NCI-H2107 treated with DMSO at 0.1 percent for 48 hours (cell line): Measurements from ENCODE around the gene IRAK2.
"Not testable (repeated sequence)": the region's sequence is repeated elsewhere in the genome, so short reads cannot be mapped to it uniquely, and the experiment has no call there.

Experiments
- DNase-seq: peaks from one replicate; lab custom pipeline; 2025; ENCODE audit not compliant: unreplicated experiment; lab: John Stamatoyannopoulos, UW

The IRAK2 gene

GRCh38 chr3:10160346-10160745, 4.4 kb upstream of the IRAK2 start:
- DNase-seq = no peak

DNA sequence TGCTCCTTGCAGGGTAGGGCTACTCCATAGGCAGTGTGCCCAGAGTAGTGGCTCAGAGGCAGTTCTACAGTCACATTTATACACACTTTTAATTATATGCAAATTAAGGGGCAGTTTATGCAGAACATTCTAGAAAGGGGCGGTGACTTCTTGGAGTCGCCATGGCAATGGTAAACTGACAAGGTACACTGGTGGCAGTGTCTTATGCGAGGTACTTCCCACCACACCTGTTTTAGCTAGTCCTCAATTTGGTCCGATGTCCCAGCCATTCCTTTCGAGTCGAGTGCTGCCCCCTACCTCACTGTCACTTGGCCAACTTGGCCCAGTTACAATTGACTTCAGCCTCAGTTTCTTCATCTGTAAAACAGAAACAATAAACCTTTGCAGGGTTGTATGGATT, 3.8 kb upstream of the IRAK2 start:
- DNase-seq = no peak

DNA sequence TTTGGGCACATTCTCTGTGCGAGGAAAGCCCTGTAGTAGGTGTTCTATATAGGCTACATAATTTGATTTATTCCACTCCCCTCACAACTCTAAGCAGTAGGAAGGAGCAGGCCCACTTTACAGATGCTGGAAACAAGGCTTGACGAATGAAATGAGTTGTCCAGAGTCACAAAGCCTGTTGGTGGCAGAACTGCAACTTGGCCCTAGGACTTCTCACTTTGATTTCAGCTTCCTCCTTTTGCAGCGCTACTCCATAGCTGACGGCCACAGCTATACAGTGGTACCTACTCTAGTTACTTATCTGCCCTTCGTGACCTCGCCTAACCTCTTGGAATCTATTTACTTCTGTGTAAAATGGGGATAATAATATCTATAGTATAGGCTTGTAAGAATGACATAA, 2.5 kb upstream of the IRAK2 start:
- no peak for DNase-seq

DNA sequence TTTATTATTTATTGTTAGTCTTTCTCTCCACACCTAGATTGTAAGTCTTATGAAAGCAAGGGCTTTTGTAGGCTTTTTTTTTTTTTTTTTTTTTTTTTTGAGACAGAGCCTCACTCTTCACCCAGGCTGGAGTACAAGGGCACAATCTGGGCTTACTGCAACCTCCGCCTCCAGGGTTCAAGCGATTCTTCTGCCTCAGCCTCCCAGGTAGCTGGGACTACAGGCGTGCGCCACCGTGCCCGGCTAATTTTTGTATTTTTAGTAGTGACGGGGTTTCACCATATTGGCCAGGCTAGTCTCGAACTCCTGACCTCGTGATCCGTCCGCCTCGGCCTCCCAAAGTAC, 546 bp upstream of the IRAK2 start:
- DNase-seq = not testable (repeated sequence)

DNA sequence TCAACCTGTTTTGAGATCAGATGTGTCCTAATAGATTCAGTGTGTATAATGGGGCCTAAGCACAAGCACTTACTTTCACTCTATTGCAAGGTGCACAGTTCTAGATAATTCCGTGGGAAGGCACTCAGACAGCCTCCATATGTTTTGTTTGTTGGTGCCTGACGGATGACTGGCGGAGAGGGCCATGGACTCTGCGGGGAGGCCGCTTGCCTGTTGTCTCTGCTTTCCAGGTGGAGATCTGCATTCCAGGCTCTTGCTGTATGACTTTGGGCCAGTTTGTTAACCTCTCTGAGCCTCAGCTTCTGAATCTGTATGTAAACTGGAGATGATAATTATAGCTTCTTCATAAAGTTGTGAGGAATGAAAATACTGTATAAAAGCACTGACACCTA, 1.5 kb downstream of the IRAK2 start:
- no peak for DNase-seq

- DNase-seq = no peak
Observed at GRCh38 chr3:10169000-10169496, 4.3 kb downstream of the IRAK2 start.

DNA sequence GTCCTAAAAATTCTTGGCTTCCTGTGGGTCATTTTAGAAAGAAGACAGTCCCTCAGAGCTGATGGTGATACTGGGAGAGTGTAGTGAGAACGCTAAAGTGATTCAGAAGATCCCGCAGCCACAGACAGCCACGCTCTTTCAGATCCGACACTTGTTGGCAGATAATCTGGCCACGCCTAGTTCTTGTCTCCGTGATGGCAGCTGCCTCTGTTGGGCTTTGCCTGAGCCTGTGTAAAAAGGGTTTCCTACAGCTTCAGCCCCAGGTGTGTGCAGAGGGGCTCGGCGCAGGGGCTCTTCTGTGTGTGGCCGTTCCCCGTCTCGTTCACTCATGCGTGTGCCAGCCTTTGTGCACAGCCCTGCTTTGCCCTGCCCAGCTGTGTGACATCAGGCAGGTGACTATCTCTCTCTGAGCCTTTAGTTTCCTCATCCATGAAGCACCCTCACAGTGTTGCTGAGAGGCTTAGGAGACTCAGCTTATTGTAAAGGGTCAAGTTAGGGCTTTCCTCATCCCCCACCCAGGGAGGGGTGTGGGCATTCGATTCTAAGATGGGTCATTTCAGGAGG, 6.3 kb downstream of the IRAK2 start:
- no peak for DNase-seq

GRCh38 chr3:10173095-10173925, 8.6 kb downstream of the IRAK2 start:
- no peak for DNase-seq

DNA sequence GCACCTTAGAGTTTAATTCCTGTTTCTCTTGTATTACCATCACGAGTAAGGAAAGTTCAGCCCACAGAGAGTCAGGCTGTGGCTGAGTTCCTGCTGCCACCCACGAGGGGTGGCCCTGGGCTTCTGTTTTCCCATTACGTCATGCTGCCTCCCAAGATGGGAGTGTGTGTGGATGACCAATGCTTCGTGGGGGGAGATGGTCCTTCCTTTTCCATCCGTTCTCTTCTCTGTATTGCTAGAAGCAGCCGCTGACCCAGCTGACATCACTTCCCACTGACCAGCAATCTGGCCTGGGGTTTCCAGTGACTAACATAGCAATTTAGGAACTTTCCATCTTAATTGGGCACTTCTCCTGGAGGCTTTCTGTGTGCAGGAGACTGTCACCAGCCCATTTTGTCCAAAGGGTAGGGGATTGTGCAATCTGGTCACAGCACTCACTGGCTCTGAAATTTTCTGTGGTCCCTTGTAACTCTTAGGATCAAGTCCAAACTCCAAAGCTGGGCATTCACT, 9.3 kb downstream of the IRAK2 start:
- DNase-seq = no peak

DNA sequence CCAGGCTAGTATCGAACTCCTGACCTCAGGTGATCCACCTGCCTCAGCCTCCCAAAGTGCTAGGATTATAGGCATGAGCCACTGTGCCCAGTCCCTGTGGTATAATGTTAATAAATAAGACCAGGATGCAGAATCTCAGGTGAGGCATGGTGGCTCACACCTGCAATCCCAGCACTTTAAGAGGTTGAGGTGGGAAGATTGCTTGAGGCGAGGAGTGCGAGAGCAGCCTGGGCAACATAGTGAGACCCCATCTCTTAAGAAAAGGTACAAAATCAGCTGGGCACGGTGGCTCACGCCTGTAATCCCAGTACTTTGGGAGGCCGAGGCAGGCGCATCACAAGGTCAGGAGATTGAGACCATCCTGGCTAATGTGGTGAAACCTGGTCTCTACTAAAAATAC, 10.6 kb downstream of the IRAK2 start:
- DNase-seq = not testable (repeated sequence)

DNA sequence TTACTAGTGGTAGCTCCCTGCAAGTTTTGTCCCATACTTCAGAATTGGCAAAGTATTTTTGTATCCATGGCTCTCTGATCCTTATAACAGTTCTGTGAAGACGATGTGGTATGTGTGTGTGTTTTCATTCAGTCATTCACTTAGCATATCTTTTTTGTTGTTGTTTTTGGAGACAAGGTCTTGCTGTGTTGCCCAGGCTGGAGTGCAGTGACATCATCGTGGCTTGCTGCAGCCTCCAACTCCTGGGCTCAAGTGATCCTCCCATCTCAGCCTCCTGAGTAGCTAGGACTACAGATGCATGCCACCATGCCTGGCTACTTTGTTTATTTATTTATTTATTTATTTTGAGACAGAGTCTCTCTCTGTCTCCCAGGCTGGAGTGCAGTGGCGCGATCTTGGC, 11.4 kb downstream of the IRAK2 start:
- not testable (repeated sequence) for DNase-seq

- no peak for DNase-seq
Observed at GRCh38 chr3:10177737-10178136, 13.0 kb downstream of the IRAK2 start.

GRCh38 chr3:10178892-10179291, 14.2 kb downstream of the IRAK2 start:
- no peak for DNase-seq

- DNase-seq = no peak
Observed at GRCh38 chr3:10180289-10180688, 15.6 kb downstream of the IRAK2 start.

DNA sequence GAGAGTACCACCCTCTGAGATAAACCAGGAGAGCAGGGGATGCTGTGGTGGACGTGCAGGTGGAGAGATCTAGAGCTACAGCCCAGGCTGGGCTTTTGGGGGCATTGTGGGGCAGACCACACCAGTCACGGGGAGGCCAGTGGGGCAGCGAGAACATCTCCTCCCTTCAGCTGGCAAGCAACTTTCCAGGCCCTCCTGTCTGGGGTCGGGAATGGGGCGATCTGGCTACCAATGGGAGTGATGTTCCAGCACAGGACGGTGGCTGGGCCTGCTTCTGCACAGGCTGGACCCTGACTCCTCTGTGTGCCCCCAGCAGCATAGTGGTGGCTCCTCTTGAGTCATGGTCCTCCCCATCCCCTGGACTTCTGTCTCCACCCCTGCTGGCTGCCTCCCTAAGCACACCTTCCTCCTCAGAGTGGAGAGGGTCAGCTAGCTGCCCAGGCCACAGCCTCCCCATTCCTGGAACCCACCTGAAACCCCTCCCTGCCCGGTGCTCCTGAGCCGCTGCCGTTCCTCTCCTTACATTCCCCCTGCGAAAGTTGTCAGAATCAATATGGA, 16.1 kb downstream of the IRAK2 start:
- DNase-seq = no peak

DNA sequence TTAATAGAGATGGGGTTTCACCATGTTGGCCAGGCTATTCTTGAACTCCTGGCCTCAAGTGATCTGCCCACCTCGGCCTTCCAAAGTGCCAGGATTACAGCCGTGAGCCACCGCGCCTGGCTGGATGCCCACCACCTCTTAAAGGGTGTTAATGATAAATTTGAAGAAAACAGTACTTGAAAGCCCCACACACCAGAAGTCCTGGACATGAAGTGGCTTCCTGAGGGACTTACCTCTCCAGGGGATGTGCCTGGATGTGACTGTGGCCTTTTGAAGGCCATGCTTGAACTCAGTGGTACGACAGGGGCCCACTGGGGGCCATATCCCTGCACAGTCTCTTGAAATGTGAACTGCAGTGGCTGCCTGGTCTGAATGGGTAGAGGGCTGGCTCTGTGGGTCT, 18.2 kb downstream of the IRAK2 start:
- no peak for DNase-seq

- no peak for DNase-seq
Observed at GRCh38 chr3:10184250-10184649, 19.5 kb downstream of the IRAK2 start.

- no peak for DNase-seq
Observed at GRCh38 chr3:10185804-10186762, 21.4 kb downstream of the IRAK2 start.

- no peak for DNase-seq
Observed at GRCh38 chr3:10187290-10187876, 22.7 kb downstream of the IRAK2 start.

DNA sequence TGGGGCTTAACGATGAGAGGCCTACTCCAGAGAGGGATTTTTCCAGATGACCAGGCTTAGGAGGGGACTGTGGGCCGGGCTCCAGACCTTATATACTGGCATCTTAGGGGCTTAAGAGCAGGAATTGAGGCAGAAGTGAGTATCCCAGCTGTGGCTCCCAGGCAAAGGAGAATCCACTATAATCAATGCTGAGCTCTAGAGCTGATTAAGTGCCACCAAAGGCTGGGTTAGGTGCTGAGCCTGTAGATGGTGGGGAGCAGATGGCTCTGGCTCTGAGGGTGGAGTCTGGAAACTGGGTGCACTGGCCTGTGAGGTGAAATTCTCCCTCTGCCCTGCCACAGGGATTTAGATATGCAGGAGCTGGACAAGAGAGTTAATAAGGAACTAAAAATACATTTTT, 23.2 kb downstream of the IRAK2 start:
- no peak for DNase-seq
